SU-DHL-6 (cell line): ENCODE data around the gene UBA1.

ENCODE experiments used
- CTCF ChIP-seq: fragments of 200-600 bp; sonication (generic); IDR thresholded peaks from one replicate; pipeline ENCODE4 v1.5.1; 2017; ENCODE audit warnings: antibody characterized with exemption, mild to moderate bottlenecking, low read length, moderate library complexity; ENCODE audit not compliant: insufficient read depth, poor library complexity, severe bottlenecking
- EZH2phosphoT487 ChIP-seq: fragments of 200-600 bp; sonication (generic), shearing (Covaris generic); conservative IDR thresholded peaks from 2 replicates; pipeline ENCODE4 v1.6.1; 2018; ENCODE audit warnings: mild to moderate bottlenecking, antibody characterized with exemption, low read length, moderate library complexity, mixed read lengths

GRCh38 chrX:47197526-47197925, 3.9 kb downstream of the UBA1 start:
- TF ChIP-seq CTCF: no peak
- TF ChIP-seq EZH2phosphoT487: no peak
